Duodenal mucosa (tissue), 2 donors: Measurements from ENCODE around the gene ZNF737.

Experiments
- H3K27ac ChIP-seq: one replicate; pipeline ENCODE4 v1.7.0; 2013; ENCODE audit warnings: low read depth, low read length
- H3K27me3 ChIP-seq, 2 donors: one replicate each; pipeline ENCODE4 v1.7.0; 2013; ENCODE audit warnings: low read length in 2 of 2, control low read depth in 1 of 2; ENCODE audit not compliant: insufficient read depth in 2 of 2, control insufficient read depth in 1 of 2
- H3K36me3 ChIP-seq, 2 donors: one replicate each; pipeline ENCODE4 v1.7.0; 2013; ENCODE audit warnings: low read length in 2 of 2, control low read depth in 1 of 2; ENCODE audit not compliant: insufficient read depth in 2 of 2, control insufficient read depth in 1 of 2
- H3K4me1 ChIP-seq, 2 donors: one replicate each; pipeline ENCODE4 v1.7.0; 2013; ENCODE audit warnings: low read length in 2 of 2, control low read depth in 1 of 2; ENCODE audit not compliant: insufficient read depth in 2 of 2, control insufficient read depth in 1 of 2
- H3K4me3 ChIP-seq, 2 donors: one replicate each; pipeline ENCODE4 v1.7.0; 2013; ENCODE audit warnings: low read length in 2 of 2, low read depth in 1 of 2
- H3K9ac ChIP-seq, 2 donors: one replicate each; pipeline ENCODE4 v1.7.0; 2013; ENCODE audit warnings: low read length in 2 of 2, low read depth in 1 of 2
- H3K9me3 ChIP-seq, 2 donors: one replicate each; pipeline ENCODE4 v1.7.0; 2013; ENCODE audit warnings: low read length in 2 of 2, control low read depth in 1 of 2; ENCODE audit not compliant: control insufficient read depth in 1 of 2

The ZNF737 gene

DNA sequence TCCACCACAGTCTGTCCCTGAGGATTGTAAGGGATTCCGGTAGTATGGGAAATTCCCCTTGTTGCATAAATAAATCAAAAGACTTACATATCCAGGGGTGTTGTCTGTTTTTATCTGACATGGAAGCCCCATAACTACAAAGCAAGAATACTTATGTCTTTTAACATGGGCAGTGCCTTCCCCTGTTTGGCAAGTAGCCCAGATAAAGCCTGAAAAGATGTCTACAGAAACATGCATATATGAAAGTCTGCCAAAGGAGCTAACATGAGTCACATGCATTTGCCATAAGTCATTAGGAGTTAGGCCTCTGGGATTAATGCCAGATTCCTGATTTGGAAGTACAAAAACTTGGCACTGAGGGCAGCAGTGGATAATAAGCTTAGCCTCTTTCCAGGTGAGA is 62.1 kb downstream of the ZNF737 start:
- H3K36me3 ChIP-seq: no peaks in the 10 kb centered on the region
- no peaks in the 10 kb centered on the region for H3K27me3 ChIP-seq
- peaks cover 13 to 30% of the 10 kb centered on the region in 2 donors for H3K9me3 ChIP-seq
- no peak overlapping the region for H3K27ac ChIP-seq
- no peak overlapping the region for H3K4me3 ChIP-seq
- H3K9ac ChIP-seq: no peak overlapping the region
- H3K4me1 ChIP-seq: no peaks in the 10 kb centered on the region
